GM12873 (cell line): Measurements from ENCODE around the gene NSG2.

Experiments
- CTCF ChIP-seq: IDR thresholded peaks from 2 replicates; pipeline ENCODE4 v1.5.1; 2012; ENCODE audit warnings: low read depth, mild to moderate bottlenecking, moderate library complexity, low read length, control low read depth; ENCODE audit not compliant: insufficient read depth; ENCODE audit errors: missing control alignments

Gene NSG2

GRCh38 chr5:174155706-174156105 is 110.2 kb downstream of the NSG2 start:
- no peak for TF ChIP-seq CTCF

- no peak for TF ChIP-seq CTCF
Measured at GRCh38 chr5:174157048-174157447, 111.5 kb downstream of the NSG2 start.
